Nephron progenitor cell (in vitro differentiated cells): Measurements from ENCODE around the gene ALDH6A1.
A peak's percentile ranks its signal among the peaks of the same experiment; 100 is the strongest.
"Not testable (repeated sequence)": the region's sequence is repeated elsewhere in the genome, so short reads cannot be mapped to it uniquely, and the experiment has no call there.

Experiments used
- DNase-seq: peaks from one replicate; pipeline ENCODE4 v3.0.0; 2021
- H3K27ac Mint-ChIP-seq: 2 replicates; pipeline ENCODE4 v1.8.0; 2021; ENCODE audit warnings: mild to moderate bottlenecking, moderate library complexity, mixed read lengths
- H3K27me3 Mint-ChIP-seq: 2 replicates; pipeline ENCODE4 v1.8.0; 2021; ENCODE audit warnings: mild to moderate bottlenecking, low read depth, mixed read lengths; ENCODE audit not compliant: poor library complexity
- H3K36me3 Mint-ChIP-seq: 2 replicates; pipeline ENCODE4 v1.8.0; 2021; ENCODE audit warnings: low read depth, mixed read lengths
- H3K4me1 Mint-ChIP-seq: 2 replicates; pipeline ENCODE4 v1.8.0; 2021; ENCODE audit warnings: mixed read lengths
- H3K4me3 Mint-ChIP-seq: 2 replicates; pipeline ENCODE4 v1.8.0; 2021; ENCODE audit warnings: mild to moderate bottlenecking, moderate library complexity, mixed read lengths
- H3K9me3 Mint-ChIP-seq: 2 replicates; pipeline ENCODE4 v1.8.0; 2021; ENCODE audit warnings: mild to moderate bottlenecking, moderate library complexity, mixed read lengths
- TF ChIP-seq, protein P1 (sequence below): fragments of 200-600 bp; sonication (generic); IDR thresholded peaks from 2 replicates; pipeline ENCODE4 v1.5.0; 2021; ENCODE audit warnings: antibody characterized with exemption

The ALDH6A1 gene

DNA sequence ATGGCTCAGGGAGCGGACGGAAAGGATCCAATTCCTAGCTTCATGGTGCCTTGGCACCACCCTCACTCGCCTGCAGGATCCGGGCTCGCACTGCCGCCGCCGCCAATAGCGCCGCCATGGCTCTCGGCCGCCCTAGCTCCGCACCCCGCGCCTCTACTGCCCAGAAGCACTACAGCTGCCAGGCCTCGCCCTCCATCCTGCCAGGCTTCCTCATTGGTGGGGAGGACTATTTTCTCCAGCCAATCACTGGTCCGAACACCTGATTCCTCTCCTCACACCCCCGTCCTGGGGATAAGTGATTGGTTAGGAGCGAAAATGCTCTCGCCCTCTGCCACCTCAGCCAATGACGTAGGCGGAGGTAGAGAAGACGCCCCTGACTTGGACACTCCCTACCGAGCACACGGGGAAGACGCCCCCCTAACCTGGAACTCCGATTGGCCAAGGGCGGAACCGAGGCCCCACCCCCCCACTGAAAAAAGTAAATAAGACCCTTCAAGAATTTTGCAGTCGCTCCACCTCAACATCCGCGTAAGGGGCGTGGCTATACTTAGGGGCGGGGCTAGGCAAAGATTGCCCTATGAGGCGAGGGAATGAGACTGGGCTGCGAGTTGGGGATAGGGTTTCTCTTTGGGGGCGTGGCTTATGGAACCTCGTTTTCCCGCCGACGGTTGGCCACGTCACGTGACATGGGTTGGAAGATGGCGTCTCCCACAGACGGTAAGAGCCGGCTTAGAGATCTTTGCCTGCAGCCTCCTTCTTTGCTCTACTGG lies at the start of gene ALDH6A1, which contains the start of gene LIN52:
Gene ALDH6A1, minus strand, starts transcription at position 177 of the 770 bp plus-strand sequence. Its CDS starts 59 bp downstream, at position 118.
Gene LIN52, plus strand, starts transcription at position 680 of the 770 bp plus-strand sequence. Its CDS starts 19 bp downstream, at position 699.
- peaks cover 39% of the 10 kb centered on the region for H3K4me1 Mint-ChIP-seq

DNA sequence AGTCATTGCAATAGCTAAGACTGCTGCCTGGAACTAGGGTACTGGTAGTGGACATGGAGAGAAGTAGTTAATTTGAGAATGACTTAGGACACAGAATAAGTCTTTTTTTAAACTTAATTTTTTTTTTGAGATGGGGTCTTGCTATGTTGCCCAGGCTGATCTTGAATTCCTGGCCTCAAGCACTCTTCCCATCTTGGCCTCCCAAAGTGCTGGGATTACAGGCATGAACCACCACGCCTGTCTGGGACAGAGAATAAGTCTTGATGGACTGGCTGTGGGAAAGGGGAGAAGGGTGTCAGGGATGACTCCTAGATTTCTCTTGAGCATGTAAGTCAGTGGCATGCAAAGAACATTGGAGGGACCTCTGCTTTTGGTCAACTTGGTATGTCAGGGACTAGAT lies 43.4 kb upstream of the ALDH6A1 start:
- H3K27me3 Mint-ChIP-seq, result no peaks in the 10 kb centered on the region
- TF ChIP-seq, protein P1, sequence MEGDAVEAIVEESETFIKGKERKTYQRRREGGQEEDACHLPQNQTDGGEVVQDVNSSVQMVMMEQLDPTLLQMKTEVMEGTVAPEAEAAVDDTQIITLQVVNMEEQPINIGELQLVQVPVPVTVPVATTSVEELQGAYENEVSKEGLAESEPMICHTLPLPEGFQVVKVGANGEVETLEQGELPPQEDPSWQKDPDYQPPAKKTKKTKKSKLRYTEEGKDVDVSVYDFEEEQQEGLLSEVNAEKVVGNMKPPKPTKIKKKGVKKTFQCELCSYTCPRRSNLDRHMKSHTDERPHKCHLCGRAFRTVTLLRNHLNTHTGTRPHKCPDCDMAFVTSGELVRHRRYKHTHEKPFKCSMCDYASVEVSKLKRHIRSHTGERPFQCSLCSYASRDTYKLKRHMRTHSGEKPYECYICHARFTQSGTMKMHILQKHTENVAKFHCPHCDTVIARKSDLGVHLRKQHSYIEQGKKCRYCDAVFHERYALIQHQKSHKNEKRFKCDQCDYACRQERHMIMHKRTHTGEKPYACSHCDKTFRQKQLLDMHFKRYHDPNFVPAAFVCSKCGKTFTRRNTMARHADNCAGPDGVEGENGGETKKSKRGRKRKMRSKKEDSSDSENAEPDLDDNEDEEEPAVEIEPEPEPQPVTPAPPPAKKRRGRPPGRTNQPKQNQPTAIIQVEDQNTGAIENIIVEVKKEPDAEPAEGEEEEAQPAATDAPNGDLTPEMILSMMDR, result no peak
- no peak overlapping the region for H3K27ac Mint-ChIP-seq
- H3K4me1 Mint-ChIP-seq, result no peaks in the 10 kb centered on the region
- H3K36me3 Mint-ChIP-seq, result peaks cover 49% of the 10 kb centered on the region
- H3K4me3 Mint-ChIP-seq, result no peak overlapping the region
- H3K9me3 Mint-ChIP-seq, result peaks cover 5% of the 10 kb centered on the region
- no peak for DNase-seq

More for the DNA sequence above, at the start of gene ALDH6A1, which contains the start of gene LIN52:
- TF ChIP-seq, protein P1, result no peak
- H3K4me3 Mint-ChIP-seq, result peak within 1 kb of the TSS; percentile 99
- peak; percentile 100 for DNase-seq
- peak within 1 kb of the TSS; percentile 100 for H3K27ac Mint-ChIP-seq
- peaks cover 5% of the 10 kb centered on the region for H3K36me3 Mint-ChIP-seq
- H3K27me3 Mint-ChIP-seq, result peaks cover 3% of the 10 kb centered on the region
- no peaks in the 10 kb centered on the region for H3K9me3 Mint-ChIP-seq

DNA sequence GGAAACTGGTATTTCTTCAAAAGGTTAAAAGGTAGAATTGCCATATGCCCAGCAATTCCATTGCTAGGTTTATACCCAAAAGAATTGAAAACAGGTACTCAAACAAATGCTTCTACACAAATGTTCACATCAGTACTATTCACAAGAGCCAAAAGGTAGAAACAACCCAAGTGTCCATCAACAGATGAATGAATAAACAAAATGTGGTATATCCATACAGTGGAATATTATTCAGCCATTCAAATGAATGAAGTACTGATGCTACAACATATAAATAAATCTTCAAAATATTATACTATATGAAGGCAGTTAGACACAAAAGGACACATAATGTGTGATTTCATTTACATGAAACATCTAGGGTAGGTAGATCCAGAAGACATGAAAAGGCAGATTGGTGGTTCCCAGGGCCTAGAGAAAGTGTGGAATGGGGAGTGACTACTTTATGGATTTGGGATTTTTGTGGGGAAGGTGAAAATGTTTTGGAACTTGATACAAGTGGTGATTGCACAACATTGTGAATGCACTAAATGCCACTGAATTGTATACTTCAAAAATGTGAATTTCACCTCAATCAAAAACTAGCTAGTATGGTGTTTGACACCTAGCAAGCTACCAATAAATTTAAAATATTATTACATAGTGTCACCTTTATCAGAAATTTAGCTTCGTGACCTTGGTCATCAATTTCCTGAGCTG lies 42.2 kb upstream of the ALDH6A1 start:
- DNase-seq, result no peak
- no peak overlapping the region for H3K27ac Mint-ChIP-seq
- no peak overlapping the region for H3K4me3 Mint-ChIP-seq
- TF ChIP-seq, protein P1, result no peak
- H3K4me1 Mint-ChIP-seq, result no peaks in the 10 kb centered on the region
- H3K36me3 Mint-ChIP-seq, result peaks cover 54% of the 10 kb centered on the region
- H3K9me3 Mint-ChIP-seq, result peaks cover 5% of the 10 kb centered on the region
- H3K27me3 Mint-ChIP-seq, result no peaks in the 10 kb centered on the region

DNA sequence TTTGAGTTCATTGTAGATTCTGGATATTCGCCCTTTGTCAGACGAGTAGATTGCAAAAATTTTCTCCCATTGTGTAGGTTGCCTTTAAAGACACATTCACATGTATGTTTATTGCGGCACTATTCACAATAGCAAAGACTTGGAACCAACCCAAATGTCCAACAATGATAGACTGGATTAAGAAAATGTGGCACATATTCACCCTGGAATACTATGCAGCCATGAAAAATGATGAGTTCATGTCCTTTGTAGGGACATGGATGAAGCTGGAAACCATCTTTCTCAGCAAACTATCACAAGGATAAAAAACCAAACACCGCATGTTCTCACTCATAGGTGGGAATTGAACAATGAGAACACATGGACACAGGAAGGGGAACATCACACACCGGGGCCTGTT lies 41.2 kb upstream of the ALDH6A1 start:
- H3K9me3 Mint-ChIP-seq, H3K27me3 Mint-ChIP-seq, H3K4me1 Mint-ChIP-seq, H3K4me3 Mint-ChIP-seq, DNase-seq, H3K27ac Mint-ChIP-seq: not testable (repeated sequence)
- H3K36me3 Mint-ChIP-seq, result peaks cover 60% of the 10 kb centered on the region

GRCh38 chr14:74111395-74112216 lies 27.4 kb upstream of the ALDH6A1 start:
- not testable (repeated sequence) for H3K4me1 Mint-ChIP-seq, H3K27ac Mint-ChIP-seq, H3K9me3 Mint-ChIP-seq, DNase-seq, H3K4me3 Mint-ChIP-seq, H3K27me3 Mint-ChIP-seq
- TF ChIP-seq, protein P1, result peak; percentile 49
- peaks cover 28% of the 10 kb centered on the region for H3K36me3 Mint-ChIP-seq

- TF ChIP-seq, protein P1, result no peak
Measured at GRCh38 chr14:74109369-74109768, 25.1 kb upstream of the ALDH6A1 start.

More at GRCh38 chr14:74109369-74109768, 25.1 kb upstream of the ALDH6A1 start:
- no peak for DNase-seq
- Mint-ChIP-seq H3K27ac (no peak overlapping the region), H3K27me3 (no peaks in the 10 kb centered on the region), H3K36me3 (peaks cover 29% of the 10 kb centered on the region), H3K4me3 (no peak overlapping the region), H3K4me1 (no peaks in the 10 kb centered on the region), H3K9me3 (no peaks in the 10 kb centered on the region)
